ENCODE data around the gene RXYLT1.

Gene RXYLT1

GRCh38 chr12:63848450-63848849 is 68.7 kb downstream of the RXYLT1 start:
- no peak for TF ChIP-seq CTCF (IDR thresholded peaks at IDR 0.05; ENCODE audit: low read depth, low read length, missing control alignments)
- no peak for DNase-seq (ENCODE audit: extremely low read depth, low read depth)
- H3K4me3 ChIP-seq (replicated peaks; ENCODE audit: low read depth, low read length): no peak overlapping the region

- TF ChIP-seq CTCF (IDR thresholded peaks at IDR 0.05; ENCODE audit: low read depth, low read length, missing control alignments): no peak
- no peak for DNase-seq (ENCODE audit: extremely low read depth, low read depth)
- no peak overlapping the region for H3K4me3 ChIP-seq (replicated peaks; ENCODE audit: low read depth, low read length)
These were observed 69.5 kb downstream of the RXYLT1 start for GRCh38 chr12:63849106-63849620.

- TF ChIP-seq CTCF (IDR thresholded peaks at IDR 0.05; ENCODE audit: low read depth, low read length, missing control alignments): no peak
- H3K4me3 ChIP-seq (replicated peaks; ENCODE audit: low read depth, low read length): no peak overlapping the region
- DNase-seq (ENCODE audit: extremely low read depth, low read depth): no peak
These were observed 69.9 kb downstream of the RXYLT1 start for GRCh38 chr12:63849641-63850040.

- no peak overlapping the region for H3K4me3 ChIP-seq (replicated peaks; ENCODE audit: low read depth, low read length)
- TF ChIP-seq CTCF (IDR thresholded peaks at IDR 0.05; ENCODE audit: low read depth, low read length, missing control alignments): no peak
- no peak for DNase-seq (ENCODE audit: extremely low read depth, low read depth)
These were observed 74.3 kb downstream of the RXYLT1 start for GRCh38 chr12:63853978-63854377.

- H3K4me3 ChIP-seq (replicated peaks; ENCODE audit: low read depth, low read length): no peak overlapping the region
- DNase-seq (ENCODE audit: extremely low read depth, low read depth): no peak
- TF ChIP-seq CTCF (IDR thresholded peaks at IDR 0.05; ENCODE audit: low read depth, low read length, missing control alignments): no peak
These were observed 75.6 kb downstream of the RXYLT1 start for GRCh38 chr12:63855299-63855698.

- no peak for TF ChIP-seq CTCF (IDR thresholded peaks at IDR 0.05; ENCODE audit: low read depth, low read length, missing control alignments)
- no peak for DNase-seq (ENCODE audit: extremely low read depth, low read depth)
- no peak overlapping the region for H3K4me3 ChIP-seq (replicated peaks; ENCODE audit: low read depth, low read length)
These were observed 78.3 kb downstream of the RXYLT1 start for GRCh38 chr12:63857771-63858670.
